ENCODE data around the gene DUSP22.
"Not testable (repeated sequence)": the region's sequence is repeated elsewhere in the genome, so short reads cannot be mapped to it uniquely, and the experiment has no call there.

DUSP22 gene

DNA sequence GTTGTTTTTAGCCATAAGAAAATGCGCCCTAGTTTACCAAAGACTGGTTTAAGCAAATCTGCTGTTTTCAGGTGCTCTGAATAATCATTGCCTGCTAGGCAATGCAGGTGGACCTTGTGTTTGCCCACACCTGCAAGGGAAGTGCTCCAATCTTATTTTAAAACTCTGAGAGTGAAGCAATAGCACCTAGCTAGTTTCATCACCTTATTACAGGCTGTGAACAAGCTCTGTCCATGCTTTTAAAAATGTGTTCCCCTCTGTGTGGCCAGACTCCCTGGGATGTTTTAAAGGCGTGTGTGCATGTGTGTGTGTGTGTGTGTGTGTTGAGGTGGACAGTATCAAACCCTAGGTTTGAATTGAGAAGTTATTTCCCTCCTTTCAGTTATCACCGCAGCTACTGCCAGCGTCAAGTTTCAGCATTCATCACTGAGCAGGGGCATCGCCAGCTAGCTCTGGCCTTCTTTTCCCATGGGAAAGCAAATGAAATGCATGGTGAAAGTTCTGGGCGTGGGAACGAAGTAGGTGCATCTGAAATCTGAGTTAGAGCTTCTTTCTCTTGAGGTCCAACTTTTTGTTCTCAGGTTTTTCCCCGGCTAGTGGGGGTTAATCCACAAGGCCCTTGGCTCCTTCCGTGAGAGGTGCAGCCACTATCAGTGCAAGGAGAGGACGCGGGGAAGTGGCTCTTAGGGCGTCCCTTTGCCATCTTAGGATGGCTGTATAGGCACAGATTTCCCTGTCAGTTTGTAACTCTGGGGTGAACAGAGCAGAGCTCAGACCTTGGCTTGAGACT lies 30.8 kb downstream of the DUSP22 start:
- in situ Hi-C loops (cut with HindIII; ENCODE audit: low sequenced_read_pairs) = no loop called here

DNA sequence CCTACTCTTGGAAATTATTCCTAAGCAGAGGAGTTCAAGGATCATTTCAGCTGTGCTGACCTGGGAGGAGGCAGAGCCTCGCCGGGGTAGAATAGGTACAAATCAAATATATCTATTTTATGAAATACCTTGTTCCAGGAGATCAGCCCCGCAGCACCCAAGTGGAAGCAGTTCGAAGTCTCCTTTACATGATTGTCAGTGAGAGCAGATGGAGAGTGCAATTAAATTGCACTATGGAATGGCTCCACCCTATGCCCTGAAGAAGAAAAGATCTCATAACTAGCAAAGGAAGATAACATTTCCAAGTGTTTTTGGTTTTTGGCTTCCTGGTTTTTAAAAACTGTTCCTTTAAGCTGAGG lies 31.4 kb downstream of the DUSP22 start:
- in situ Hi-C loops (cut with HindIII; ENCODE audit: low sequenced_read_pairs) = no loop called here

DNA sequence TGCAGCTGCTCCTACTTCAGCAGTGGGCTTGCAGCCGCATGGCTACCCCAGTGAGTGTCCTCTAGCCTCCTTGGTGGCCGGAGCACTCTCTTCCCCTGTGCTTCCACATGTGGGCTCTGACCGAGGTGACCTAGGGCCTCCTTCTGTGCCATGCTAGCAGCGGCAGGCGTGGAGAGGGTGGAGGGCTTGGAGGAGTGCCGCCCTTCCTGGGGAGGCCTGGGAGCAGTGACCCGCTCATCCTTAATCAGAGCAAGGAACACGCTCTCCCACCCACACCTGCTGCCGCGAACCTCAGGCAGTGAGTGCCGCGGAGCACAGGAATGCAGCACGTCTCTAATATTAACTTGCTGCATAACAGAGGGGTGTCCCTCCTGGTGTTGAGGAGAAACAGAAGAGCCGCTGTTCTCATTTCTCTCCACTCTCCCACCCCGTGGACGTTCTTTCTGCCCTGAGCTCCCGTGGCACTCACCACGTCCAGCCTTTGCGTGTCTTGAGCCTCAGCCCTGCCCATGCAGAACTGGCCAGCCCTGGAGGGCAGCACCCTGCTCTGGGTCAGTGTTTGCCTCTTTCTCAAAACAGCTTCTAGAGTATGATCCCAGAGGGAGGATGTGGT lies 31.9 kb downstream of the DUSP22 start:
- in situ Hi-C loops (cut with HindIII; ENCODE audit: low sequenced_read_pairs) = no loop called here

DNA sequence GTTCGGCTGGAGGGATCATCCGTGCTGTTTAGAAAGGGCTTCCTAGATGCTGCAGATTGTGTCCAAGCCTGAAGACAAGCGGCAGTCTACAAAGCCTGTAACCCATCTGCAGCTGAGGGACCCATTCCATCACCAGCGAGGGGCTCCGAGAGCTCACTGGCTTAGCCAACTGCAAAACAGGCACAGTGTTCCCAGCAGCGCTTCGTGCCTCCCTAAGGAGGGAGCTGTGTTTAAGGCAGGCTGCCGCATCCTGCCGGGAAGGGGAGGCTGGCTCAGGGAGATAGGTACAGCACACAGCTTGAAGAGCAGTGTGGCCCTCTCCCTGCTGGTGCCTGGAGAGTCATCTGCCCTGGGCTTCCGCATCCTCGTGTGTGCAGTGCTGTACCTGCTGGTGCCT lies 32.4 kb downstream of the DUSP22 start:
- in situ Hi-C loops (cut with HindIII; ENCODE audit: low sequenced_read_pairs) = no loop called here

DNA sequence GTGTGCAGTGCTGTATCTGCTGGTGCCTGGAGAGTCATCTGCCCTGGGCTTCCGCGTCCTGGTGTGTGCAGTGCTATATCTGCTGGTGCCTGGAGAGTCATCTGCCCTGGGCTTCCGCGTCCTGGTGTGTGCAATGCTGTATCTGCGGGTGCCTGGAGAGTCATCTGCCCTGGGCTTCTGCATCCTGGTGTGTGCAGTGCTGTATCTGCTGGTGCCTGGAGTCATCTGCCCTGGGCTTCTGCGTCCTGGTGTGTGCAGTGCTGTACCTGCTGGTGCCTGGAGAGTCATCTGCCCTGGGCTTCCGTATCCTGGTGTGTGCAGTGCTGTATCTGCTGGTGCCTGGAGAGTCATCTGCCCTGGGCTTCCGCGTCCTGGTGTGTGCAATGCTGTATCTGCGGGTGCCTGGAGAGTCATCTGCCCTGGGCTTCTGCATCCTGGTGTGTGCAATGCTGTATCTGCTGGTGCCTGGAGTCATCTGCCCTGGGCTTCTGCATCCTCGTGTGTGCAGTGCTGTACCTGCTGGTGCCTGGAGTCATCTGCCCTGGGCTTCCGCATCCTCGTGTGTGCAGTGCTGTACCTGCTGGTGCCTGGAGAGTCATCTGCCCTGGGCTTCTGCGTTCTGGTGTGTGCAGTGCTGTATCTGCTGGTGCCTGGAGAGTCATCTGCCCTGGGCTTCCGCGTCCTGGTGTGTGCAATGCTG lies 33.0 kb downstream of the DUSP22 start:
- in situ Hi-C loops (cut with HindIII; ENCODE audit: low sequenced_read_pairs) = not testable (repeated sequence)

DNA sequence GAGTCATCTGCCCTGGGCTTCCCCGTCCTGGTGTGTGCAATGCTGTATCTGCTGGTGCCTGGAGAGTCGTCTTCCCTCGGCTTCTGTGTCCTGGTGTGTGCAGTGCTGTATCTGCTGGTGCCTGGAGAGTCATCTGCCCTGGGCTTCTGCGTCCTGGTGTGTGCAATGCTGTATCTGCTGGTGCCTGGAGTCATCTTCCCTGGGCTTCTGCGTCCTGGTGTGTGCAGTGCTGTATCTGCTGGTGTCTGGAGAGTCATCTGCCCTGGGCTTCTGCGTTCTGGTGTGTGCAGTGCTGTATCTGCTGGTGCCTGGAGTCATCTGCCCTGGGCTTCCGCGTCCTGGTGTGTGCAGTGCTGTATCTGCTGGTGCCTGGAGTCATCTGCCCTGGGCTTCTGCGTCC lies 33.8 kb downstream of the DUSP22 start:
- in situ Hi-C loops (cut with HindIII; ENCODE audit: low sequenced_read_pairs) = not testable (repeated sequence)

DNA sequence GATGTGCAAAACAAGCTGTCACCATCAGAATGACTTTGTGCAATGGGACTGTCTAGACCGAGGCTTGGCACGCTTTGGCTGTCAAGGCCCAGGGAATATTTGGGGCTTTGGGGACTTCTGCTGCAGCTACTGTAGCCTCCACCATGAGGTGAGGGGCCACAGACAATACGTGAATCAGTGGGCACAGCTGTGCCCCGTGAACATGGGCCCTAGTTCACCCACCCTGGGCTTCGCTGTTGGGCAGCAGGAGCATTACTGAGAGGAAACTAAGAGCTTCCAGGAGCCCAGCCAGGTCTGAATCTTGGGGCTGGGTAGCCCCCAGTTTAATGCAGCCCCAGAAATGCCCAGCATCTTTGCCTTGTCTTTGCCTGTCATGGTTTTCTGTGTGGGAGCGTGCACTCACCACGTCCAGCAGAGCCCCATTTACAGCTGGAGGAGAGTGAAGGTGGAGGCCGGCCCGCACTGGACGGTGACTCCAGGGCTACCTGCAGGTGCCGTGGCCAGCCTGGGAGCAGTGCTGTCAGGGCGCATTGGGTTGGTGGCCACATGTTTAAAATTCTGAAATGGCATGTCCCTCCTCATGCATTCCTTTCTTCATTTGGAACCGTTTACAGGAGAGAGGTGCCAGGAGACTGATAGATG lies 34.7 kb downstream of the DUSP22 start:
- in situ Hi-C loops (cut with HindIII; ENCODE audit: low sequenced_read_pairs) = no loop called here

DNA sequence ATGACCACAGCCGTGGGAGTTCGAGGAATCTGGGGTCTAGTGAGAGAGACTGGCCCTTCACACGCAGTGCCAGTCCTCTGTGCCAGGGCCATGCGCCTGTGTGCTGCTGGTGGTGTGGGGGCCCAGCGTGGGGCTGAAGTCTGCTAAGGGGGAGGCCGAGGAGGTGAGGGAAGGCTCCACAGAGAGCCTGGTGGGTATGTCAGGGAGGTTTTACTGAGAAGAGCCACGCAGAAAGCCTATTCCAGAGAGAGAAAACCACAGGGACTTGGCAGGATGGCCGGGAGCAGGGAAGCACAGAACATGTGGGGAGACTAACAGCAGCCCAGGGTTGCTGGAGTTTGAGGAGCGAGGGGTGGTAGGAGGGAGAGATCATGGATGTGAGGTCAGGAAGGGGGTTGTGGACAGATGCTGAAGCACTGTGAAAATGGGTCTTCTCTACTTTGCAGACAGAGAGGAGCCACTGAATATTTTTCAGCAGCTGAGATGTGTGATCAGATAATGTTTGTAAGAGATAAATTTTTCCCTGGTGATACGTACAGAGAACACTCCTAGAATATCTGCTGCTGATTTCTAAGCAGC lies 35.3 kb downstream of the DUSP22 start:
- in situ Hi-C loops (cut with HindIII; ENCODE audit: low sequenced_read_pairs) = no loop called here

DNA sequence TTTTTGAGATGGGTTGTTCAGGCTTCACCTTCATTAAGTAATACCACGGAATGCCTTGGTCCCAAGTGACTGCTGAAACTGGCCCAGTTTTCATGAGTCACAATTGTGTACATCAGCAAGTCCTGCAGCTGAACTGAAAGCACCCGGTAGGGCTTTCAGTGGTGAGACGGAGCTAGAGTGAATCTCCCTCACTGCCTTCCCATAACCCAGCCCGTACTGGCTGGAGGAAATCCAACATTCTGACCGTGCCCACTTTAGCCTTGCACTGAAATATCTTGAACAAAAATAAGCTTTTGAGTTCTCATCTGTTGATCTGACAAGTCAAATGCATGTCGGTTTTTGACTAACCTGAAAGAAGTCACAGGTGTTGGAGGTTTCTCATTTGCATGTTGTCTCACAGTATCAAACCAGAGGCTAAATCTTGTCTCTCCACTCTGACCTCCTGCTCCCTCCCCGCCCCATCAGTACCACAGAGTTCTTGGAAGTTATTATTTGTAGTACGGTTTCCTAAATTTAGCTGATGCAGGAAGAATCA lies 35.9 kb downstream of the DUSP22 start:
- in situ Hi-C loops (cut with HindIII; ENCODE audit: low sequenced_read_pairs) = no loop called here

DNA sequence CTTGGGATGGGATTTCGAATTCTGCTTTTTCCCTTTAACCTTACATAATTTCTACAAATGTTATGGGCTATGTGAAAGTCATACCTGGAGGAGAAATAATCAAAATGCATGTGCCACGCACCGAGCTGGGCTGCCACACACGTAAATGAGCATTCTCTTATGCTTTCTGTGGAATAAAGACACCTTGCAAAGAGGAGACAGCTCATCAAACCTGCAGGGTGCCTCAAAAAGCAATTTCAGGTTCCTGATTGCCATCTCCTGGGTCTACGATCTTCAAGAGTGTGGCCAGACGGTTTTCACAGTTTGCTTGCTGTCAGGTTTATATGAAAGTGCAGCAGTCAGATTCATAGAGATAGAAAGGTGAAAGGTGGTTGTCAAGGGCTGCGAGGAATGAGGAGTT lies 36.6 kb downstream of the DUSP22 start:
- in situ Hi-C loops (cut with HindIII; ENCODE audit: low sequenced_read_pairs) = no loop called here

DNA sequence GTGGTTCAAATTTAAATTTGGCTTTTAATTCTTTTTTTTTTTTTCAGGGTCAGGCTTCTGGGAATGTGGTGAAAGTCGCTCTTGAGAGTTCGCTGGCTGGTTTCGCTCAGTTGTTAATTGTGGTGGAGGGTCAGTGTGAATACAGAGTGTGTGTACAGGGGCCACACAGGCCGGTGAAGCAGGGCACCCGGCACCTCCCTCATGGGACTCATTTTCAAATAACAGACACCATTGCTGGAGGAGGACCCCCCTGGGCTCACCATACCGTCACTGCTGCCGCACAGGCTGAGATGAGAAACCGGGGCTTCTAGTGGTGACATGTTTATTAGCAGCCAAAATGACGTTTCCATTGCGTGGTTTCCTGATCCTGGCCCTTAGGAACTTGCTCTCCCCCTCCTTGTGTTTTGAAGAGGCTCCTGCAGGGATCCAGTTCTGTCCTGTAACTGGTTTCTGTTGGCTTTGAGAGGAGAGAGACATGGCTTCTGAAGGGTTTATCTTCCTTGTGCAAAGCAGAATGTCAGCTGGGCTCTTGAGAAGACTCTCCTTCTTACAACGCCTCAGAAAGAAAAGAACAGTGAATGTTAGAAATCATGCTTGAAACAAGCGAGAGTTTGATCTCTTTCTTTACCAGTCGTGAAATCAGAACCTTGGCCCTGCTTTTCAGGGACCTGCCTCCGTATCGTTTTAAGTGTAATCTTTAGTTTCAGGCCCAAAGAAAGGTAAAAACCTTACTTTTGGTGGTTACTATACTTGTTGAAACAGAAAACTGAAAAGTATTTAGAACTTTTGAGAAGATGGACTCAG lies 37.8 kb downstream of the DUSP22 start:
- in situ Hi-C loops (cut with HindIII; ENCODE audit: low sequenced_read_pairs) = no loop called here

DNA sequence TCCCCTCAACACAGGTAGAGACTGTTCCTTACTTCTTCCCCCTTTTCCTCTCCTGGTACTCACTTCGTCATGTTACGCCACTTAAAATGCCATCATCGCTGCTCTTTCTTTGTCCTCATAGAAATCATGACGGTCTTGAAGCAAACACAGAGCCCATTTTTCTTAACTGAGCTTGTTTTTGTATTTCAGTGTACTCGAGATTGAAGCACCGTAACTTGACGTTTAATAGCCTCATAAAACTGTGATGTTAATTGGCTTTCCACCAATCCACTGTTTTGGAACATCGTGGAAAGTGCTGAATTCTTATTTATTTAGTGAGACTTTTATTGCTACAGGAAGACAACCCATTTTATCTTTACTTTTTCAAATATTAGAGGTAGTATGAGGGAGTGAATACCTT lies 38.7 kb downstream of the DUSP22 start:
- in situ Hi-C loops (cut with HindIII; ENCODE audit: low sequenced_read_pairs) = no loop called here

DNA sequence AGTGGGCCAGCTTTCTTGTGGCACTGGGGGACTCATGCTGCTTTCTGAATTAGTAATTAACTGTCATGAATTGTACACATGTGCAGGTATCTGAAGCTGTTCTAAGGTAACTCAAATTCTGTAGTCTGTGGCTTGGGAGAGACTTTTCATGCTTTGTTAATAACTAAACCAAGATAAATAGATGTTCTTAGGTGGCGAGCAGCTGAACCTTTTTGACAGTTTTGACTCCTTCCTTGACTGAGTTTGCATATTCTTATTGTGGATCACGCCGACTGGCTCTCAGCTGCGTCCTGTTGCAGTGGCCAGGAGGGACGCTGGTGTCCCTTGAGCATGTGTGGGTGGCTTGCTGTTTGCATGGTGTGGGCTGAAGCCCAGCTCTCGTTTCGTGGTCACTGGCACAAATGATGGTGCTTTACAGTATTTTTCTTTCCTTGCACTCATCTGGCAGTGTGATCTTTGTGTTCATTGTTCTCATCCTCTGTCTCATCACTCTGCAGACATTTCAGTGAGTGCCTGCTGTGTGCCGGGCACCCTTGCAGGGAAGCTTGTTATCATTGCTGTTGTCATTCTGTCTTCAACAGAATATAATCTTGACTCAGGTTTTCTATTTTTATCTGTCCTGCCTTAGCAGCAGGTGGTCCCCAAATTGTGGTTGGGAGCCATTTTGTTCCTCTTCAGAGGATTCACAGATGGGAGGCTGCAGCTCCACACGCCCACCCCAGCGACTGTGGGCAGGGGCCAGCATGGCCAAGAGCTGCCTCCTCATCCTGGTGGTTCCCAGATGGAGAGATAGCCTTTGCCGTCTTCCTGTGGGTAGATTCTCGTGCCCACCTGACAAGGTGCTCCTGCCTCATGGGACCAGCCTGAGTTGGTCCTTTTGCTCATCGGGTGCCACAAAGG lies 39.6 kb downstream of the DUSP22 start:
- in situ Hi-C loops (cut with HindIII; ENCODE audit: low sequenced_read_pairs) = no loop called here

DNA sequence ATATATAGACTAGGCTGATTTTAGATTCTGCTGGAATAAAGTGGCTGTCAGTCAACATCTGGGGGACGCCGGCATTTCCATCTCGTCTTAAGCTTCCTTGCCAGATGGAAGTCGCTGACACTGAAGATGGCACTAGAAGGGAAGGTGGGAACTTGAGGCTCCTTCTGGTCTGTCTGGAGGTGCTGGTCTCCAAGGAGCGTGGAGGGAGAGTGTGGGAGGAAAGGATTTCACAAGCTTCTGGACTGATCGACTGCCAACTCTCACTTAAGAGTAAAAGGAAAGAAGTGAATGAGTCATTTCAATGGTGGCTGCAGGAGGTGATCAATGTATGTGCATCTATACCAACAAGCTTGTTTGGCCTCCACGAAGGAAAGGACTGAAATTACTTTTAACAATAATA lies 40.4 kb downstream of the DUSP22 start:
- in situ Hi-C loops (cut with HindIII; ENCODE audit: low sequenced_read_pairs) = no loop called here

DNA sequence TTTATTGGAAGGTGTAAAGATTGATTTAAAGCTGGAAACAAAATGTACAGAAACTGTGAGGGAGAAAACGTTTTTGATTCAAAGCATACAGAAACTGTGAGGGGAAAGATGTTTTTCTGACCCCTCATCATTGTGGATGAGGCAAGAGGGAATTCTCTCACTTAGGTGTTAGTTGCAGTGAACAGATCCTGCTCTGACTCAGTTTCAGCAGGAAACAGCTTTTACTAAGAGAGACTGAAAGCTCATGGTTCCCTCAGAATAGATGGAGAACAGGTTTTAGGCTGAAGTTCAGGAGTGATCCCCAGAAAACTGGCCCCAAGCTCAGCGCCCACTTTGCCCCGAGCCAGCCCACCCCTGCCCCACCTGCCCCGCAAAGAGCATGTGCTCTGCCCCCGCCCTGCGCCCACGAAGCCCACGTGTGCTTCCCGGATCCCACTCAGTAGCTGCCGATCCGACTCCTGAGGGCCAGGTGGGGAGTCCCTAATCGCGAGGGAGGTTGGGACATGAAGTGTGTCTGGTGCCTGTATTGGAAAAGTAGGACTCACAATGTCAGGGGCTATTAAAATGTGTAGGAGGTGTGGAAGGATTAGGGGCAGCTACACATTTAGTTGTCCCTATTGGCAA lies 41.2 kb downstream of the DUSP22 start:
- in situ Hi-C loops (cut with HindIII; ENCODE audit: low sequenced_read_pairs) = no loop called here

DNA sequence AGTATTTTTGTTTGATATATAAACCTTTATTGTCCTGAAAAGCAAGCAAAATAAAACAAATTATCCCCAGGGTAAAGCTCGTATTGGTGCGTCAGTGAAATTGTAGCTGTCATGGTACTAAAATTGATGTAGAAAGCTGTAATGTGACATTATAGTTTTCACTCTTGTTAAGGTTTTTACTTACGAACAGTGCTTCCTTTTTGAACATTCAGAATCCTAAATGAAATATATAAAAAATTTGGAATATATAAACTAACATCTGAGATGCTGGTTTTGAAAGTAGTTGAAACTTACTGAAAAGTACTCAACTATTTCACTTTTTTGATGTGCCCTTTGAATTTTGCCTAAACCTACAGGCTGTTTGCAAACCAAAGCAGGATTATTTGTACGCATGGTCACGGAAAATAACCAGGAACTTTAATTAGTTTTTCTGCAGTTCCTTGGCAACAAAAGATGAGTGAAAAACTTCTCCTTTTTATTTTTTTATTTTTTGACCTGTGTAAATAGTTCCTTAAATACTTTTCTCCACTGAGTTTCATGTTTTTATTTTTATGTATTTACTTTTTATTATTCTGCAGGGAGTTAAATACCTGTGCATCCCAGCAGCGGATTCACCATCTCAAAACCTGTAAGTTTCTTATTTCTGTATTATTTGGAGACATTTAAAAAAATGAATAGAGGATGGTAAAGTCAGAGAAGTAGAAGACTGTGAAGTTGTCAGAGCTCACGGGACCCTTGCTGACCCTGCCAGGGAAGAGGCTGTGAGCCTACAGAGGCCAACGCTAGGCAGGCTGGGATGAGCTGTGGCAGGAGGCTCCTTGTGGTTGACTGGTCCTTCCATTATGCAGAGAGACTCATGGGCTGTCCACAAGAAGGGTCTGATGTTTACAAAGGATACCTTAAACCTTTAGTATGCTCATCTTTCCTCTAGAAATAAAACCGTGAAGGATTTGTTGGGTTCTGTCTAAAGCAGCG lies 42.5 kb downstream of the DUSP22 start:
- in situ Hi-C loops (cut with HindIII; ENCODE audit: low sequenced_read_pairs) = no loop called here

DNA sequence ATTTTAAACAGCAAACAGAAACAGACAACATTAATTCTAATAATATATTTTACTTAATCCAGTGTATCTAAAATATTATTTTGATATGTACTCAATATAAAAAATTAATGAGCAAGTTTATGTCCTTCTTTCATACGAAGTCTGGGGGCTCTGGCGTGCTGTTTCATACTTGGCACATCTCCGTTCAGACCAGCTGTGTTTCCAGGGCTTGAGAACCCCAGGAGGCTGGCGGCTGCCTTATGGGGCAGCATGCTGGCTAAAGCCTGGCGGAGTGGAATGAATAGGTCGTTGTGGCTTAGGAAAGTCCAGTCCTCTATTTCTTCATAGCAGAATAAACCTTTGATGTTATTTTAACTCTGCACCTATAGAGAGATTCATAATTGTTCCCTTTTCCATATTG lies 43.3 kb downstream of the DUSP22 start:
- in situ Hi-C loops (cut with HindIII; ENCODE audit: low sequenced_read_pairs) = no loop called here
